ENCODE results near the gene MYO1G. TPM values are rescaled to one million over a fixed set of nuclear protein-coding genes. Genes with fewer than 3 reads are reported as not detected.

The MYO1G gene
- total RNA-seq, 1 experiment from 2014 or later = 0.76 TPM

GRCh38 chr7:44981035-44981706 lies 2.4 kb upstream of the MYO1G start:
- no peak for DNase-seq (ENCODE audit: low spot score)

- DNase-seq (ENCODE audit: low spot score) = peak; percentile 81
Measured at GRCh38 chr7:44980393-44981034, 1.7 kb upstream of the MYO1G start.

GRCh38 chr7:44979481-44980392 lies 922 bp upstream of the MYO1G start:
- DNase-seq (ENCODE audit: low spot score) = peak; percentile 91

- DNase-seq (ENCODE audit: low spot score) = peak; percentile 77
Measured at GRCh38 chr7:44977959-44978335, 868 bp downstream of the MYO1G start.

GRCh38 chr7:44977304-44977958 lies 1.4 kb downstream of the MYO1G start:
- DNase-seq (ENCODE audit: low spot score) = peak; percentile 87

GRCh38 chr7:44976746-44977196 lies 2.0 kb downstream of the MYO1G start:
- DNase-seq (ENCODE audit: low spot score) = no peak

- DNase-seq (ENCODE audit: low spot score) = no peak
Measured at GRCh38 chr7:44976040-44976745, 2.6 kb downstream of the MYO1G start.

- DNase-seq (ENCODE audit: low spot score) = no peak
Measured at GRCh38 chr7:44975331-44976039, 3.3 kb downstream of the MYO1G start.

GRCh38 chr7:44974549-44974948 lies 4.3 kb downstream of the MYO1G start:
- no peak for DNase-seq (ENCODE audit: low spot score)

- no peak for DNase-seq (ENCODE audit: low spot score)
Measured at GRCh38 chr7:44973610-44974401, 5.0 kb downstream of the MYO1G start.

GRCh38 chr7:44972562-44972961 lies 6.3 kb downstream of the MYO1G start:
- no peak for DNase-seq (ENCODE audit: low spot score)

- DNase-seq (ENCODE audit: low spot score) = no peak
Measured at GRCh38 chr7:44971902-44972441, 6.8 kb downstream of the MYO1G start.

GRCh38 chr7:44971188-44971901 lies 7.5 kb downstream of the MYO1G start:
- no peak for DNase-seq (ENCODE audit: low spot score)

GRCh38 chr7:44970523-44971051 lies 8.2 kb downstream of the MYO1G start:
- no peak for DNase-seq (ENCODE audit: low spot score)

GRCh38 chr7:44969701-44970522 lies 8.9 kb downstream of the MYO1G start:
- no peak for DNase-seq (ENCODE audit: low spot score)

- no peak for DNase-seq (ENCODE audit: low spot score)
Measured at GRCh38 chr7:44969049-44969700, 9.6 kb downstream of the MYO1G start.

All from A172 (cell line).